Stimulated activated naive CD8-positive, alpha-beta T cell treated with anti-CD3 and anti-CD28 coated beads, Interleukin-15, amount 100 ng/mL, for 72 hours (primary cell): ENCODE results near the gene PLEK2.
"Not testable (repeated sequence)": the region's sequence is repeated elsewhere in the genome, so short reads cannot be mapped to it uniquely, and the experiment has no call there.

Source experiments
- ATAC-seq: fragments of 150-1000 bp; cut with Tn5 transposase; 2 replicates; pipeline ENCODE4 v1.10.0; 2021; ENCODE audit warnings: mild to moderate bottlenecking, moderate library complexity
- DNase-seq, 2 donors: peaks; one replicate each; pipeline ENCODE4 v3.0.0; 2021 to 2022
- H3K27ac Mint-ChIP-seq, 2 donors: one replicate each; pipeline ENCODE4 v1.8.0; 2022; ENCODE audit warnings: mild to moderate bottlenecking in 2 of 2, mixed read lengths in 2 of 2, moderate library complexity in 2 of 2
- H3K27me3 Mint-ChIP-seq: one replicate; pipeline ENCODE4 v1.8.0; 2022; ENCODE audit warnings: mixed read lengths
- H3K4me1 Mint-ChIP-seq: one replicate; pipeline ENCODE4 v1.8.0; 2022; ENCODE audit warnings: mild to moderate bottlenecking, mixed read lengths
- H3K4me3 Mint-ChIP-seq, 2 donors: one replicate each; pipeline ENCODE4 v1.8.0; 2022; ENCODE audit warnings: mild to moderate bottlenecking in 2 of 2, mixed read lengths in 2 of 2, moderate library complexity in 1 of 2
- H3K9me3 Mint-ChIP-seq, 2 donors: one replicate each; pipeline ENCODE4 v1.8.0; 2022; ENCODE audit warnings: mixed read lengths in 2 of 2

Gene PLEK2, protein sequence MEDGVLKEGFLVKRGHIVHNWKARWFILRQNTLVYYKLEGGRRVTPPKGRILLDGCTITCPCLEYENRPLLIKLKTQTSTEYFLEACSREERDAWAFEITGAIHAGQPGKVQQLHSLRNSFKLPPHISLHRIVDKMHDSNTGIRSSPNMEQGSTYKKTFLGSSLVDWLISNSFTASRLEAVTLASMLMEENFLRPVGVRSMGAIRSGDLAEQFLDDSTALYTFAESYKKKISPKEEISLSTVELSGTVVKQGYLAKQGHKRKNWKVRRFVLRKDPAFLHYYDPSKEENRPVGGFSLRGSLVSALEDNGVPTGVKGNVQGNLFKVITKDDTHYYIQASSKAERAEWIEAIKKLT

DNA sequence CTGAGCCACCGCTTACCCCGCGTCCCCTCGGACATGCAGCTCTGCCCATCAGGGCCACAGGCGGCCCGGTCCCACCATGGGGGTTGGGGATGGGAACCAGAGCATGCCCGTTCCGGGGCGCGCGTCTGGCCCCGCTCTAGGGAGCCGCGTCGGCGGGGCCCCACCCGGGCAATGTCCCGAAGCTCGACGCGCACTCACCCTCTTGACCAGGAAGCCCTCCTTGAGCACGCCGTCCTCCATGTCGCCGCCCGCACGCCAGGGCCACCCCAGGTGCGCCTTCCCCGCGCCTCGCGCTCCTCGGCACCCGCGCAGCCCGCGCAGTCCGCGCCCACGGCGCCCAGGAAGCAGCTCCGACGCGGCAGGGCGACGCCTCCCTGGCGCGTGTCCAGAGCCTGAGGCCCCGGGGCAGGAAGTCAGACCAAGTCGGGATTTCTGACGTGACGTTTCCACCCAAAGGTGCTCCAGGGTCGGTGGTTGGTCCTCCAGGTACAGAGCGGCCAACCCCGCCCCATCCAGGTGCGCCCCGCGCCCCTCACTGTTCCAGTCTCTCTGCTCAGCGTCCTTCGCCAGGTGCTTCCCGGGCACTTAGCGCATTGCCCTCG lies at the start of gene PLEK2:
PLEK2 (minus strand) TSS at position 346 of the 602 bp plus-strand sequence; CDS start at position 240, 106 bp downstream.
- peak within 1 kb of the TSS in 1 of 2 donors; percentile 46 for H3K27ac Mint-ChIP-seq
- peaks cover 14% of the 10 kb centered on the region for H3K27me3 Mint-ChIP-seq
- no peaks in the 10 kb centered on the region for H3K9me3 Mint-ChIP-seq
- DNase-seq (peak; percentile 36 to 44), ATAC-seq (peak; percentile 75)
- peak within 1 kb of the TSS; percentile 70 to 79 for H3K4me3 Mint-ChIP-seq
- peaks cover 30% of the 10 kb centered on the region for H3K4me1 Mint-ChIP-seq

DNA sequence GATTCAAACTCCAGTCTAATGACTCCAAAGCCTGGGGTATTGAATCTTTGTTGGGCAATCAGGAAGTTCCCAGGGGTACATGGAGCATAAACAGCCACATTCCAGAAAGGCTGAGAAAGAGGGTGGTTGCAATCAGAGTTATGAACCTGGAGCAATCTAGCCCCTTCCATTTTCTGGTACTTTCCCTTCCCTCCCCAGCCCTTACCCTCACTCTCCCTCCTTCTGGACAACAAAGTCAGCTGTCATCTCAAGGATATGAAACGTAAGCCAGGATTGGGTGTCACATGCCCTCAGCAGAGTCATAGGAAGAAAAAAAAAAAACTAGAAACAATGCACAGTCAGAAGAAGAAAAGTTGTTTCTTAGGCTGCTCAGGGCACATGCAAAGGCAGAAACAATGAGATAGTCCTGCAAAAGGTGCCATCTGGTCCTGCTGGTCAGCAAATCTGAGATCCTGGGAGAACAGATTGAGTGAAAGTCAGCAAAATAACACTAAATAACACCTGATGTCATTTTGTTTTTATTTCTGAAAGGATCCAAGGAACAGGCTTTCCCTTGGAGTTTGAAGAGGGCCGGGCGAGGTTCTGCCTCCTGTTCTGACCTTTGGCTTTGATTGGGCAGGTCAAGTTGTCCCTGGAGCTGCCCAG lies 49.5 kb upstream of the PLEK2 start:
- Mint-ChIP-seq H3K27me3 (no peaks in the 10 kb centered on the region), H3K9me3 (no peaks in the 10 kb centered on the region), H3K27ac (no peak overlapping the region), H3K4me3 (no peak overlapping the region), H3K4me1 (peaks cover 20% of the 10 kb centered on the region)
- DNase-seq (no peak), ATAC-seq (peak; percentile 23)

DNA sequence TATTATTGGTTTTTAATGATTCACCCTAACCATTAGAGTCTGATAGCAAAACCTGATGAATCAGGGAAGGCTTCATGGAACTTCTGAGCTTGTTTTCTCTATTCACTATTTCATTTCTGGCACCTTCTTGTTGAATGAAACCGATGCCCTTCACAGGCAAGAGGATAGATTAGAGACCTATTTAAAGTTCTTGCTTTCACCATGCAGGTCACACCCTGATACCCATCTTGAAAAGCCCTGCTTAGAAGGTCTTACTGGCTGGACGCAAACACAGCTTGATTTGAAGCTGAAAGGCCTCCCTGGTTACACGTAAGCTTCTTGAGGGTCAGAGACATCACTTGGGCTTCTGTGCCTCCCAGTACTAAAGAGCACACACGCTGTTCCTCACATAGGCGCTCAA lies 47.4 kb upstream of the PLEK2 start:
- no peak overlapping the region for H3K4me3 Mint-ChIP-seq
- DNase-seq (no peak), ATAC-seq (no peak)
- H3K9me3 Mint-ChIP-seq = no peaks in the 10 kb centered on the region
- no peak overlapping the region for H3K27ac Mint-ChIP-seq
- H3K27me3 Mint-ChIP-seq = no peaks in the 10 kb centered on the region
- H3K4me1 Mint-ChIP-seq = peaks cover 8% of the 10 kb centered on the region

DNA sequence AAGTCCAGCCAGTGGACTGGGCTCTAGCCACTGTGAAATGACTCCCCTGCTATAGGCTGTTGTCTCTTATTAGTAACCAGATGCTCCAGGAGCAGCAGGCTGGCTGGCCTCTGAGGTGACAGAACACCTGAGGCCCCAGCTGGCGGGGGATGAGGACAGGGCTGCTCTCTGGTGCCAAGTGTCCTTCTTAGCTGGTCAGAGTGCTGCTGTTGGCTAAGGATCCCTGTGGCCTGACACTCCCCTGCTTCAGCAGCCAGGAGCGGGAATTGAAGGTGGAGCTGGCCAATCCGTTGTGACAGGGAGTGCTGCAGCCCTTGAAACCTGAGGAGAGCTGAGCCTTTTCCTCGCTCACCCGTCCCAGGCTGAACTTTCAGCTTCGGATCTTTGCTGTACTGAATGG lies 45.8 kb upstream of the PLEK2 start:
- no peaks in the 10 kb centered on the region for H3K4me1 Mint-ChIP-seq
- DNase-seq (no peak), ATAC-seq (no peak)
- H3K27me3 Mint-ChIP-seq = no peaks in the 10 kb centered on the region
- no peaks in the 10 kb centered on the region for H3K9me3 Mint-ChIP-seq
- no peak overlapping the region for H3K27ac Mint-ChIP-seq
- no peak overlapping the region for H3K4me3 Mint-ChIP-seq

DNA sequence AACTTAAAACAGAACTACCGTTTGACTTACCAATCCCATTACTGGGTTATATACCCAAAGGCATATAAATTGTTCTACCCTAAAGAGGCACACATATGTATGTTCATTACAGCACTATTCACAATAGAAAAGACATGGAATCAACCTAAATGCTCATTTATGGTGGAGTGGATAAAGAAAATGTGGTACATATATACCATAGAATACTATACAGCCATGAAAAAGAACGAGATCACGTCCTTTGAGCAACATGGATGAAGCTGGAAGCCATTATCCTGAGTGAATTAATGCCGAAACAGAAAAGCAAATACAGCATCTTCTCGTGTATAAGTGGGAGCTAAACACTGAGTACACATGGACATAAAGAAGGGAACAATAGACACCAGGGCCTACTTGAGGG lies 44.8 kb upstream of the PLEK2 start:
- no peak for DNase-seq
- no peaks in the 10 kb centered on the region for H3K27me3 Mint-ChIP-seq
- no peak overlapping the region for H3K27ac Mint-ChIP-seq
- no peaks in the 10 kb centered on the region for H3K4me1 Mint-ChIP-seq
- ATAC-seq = no peak
- H3K9me3 Mint-ChIP-seq = no peaks in the 10 kb centered on the region
- no peak overlapping the region for H3K4me3 Mint-ChIP-seq

DNA sequence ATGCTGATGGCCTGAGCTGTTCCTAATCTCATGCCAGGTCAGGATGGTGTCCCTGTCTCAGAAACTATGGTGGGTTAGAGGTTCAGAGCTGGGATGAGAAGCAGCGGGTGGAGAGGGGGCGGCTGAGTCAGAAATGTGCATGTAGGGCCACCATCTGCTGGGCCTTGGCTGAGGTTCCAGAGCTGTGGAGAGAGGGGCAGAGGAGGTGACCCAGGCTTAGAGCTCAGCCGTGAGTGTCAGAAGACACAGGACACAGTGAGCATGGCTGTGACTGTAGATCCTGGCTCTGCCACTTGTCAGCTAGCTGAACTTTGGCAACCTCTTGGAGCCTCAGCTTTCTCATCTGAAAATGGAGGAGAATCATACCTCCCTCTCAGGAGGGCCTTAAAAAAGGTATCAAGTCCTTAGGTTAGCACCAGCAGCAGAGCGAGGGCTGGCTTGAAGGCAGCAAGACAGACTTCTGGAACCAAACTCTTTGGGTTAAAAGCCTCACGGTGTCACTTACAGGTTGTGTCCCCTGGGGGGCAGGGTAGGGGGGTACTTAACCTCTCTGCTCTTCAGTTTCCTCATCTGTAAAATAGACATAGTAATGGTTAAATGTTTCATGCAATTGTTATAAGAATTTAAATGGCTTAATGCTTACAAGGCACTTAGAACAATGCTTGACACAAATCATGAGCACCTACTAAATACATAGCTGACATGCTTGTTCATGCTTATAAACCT lies 41.8 kb upstream of the PLEK2 start:
- peaks cover 6 to 8% of the 10 kb centered on the region in 2 donors for H3K9me3 Mint-ChIP-seq
- peak overlapping the region in 1 of 2 donors; percentile 72 for H3K27ac Mint-ChIP-seq
- ATAC-seq (no peak), DNase-seq (no peak)
- H3K4me3 Mint-ChIP-seq = no peak overlapping the region
- no peaks in the 10 kb centered on the region for H3K4me1 Mint-ChIP-seq
- H3K27me3 Mint-ChIP-seq = no peaks in the 10 kb centered on the region

DNA sequence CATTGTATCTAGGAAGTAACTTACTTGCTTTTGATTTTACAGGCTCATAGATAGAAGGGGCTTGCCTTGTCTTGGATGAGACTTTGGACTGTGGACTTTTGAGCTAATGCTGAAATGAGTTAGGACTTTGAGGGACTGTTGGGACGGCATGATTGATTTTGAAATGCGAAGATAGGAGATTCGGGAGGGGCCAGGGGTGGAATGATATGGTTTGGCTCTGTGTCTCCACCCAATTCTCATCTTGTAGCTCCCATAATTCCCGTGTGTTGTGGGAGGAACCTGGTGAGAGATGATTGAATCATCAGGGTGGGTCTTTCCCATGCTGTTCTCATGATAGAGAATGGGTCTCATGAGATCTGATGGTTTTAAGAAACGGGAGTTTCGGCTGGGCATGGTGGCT lies 39.7 kb upstream of the PLEK2 start:
- H3K27me3 Mint-ChIP-seq, ATAC-seq, H3K9me3 Mint-ChIP-seq, H3K4me3 Mint-ChIP-seq, H3K4me1 Mint-ChIP-seq, DNase-seq, H3K27ac Mint-ChIP-seq: not testable (repeated sequence)

DNA sequence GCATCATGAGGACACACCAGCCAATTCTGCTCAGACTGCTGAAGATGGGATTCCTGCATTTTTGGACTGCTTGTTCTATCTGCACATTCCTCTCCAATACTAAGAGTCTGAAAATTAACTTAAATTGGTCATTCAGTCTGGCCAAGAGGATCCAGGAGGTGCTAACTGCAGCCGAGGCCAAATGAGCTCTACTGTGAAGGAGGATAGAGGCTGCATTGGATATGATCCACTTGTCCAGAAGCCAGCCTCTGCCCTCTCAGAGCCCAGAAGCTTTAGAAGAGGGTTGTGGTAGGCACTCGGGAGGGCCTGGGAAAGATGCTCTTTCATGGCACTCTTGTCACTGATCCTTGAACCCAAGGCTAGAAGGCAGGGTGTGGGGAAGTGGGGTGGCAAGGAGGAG lies 37.1 kb upstream of the PLEK2 start:
- Mint-ChIP-seq H3K27me3 (peaks cover 7% of the 10 kb centered on the region), H3K9me3 (peaks cover 6 to 8% of the 10 kb centered on the region in 2 donors), H3K4me1 (no peaks in the 10 kb centered on the region), H3K4me3 (no peak overlapping the region), H3K27ac (no peak overlapping the region)
- no peak for ATAC-seq
- no peak for DNase-seq

DNA sequence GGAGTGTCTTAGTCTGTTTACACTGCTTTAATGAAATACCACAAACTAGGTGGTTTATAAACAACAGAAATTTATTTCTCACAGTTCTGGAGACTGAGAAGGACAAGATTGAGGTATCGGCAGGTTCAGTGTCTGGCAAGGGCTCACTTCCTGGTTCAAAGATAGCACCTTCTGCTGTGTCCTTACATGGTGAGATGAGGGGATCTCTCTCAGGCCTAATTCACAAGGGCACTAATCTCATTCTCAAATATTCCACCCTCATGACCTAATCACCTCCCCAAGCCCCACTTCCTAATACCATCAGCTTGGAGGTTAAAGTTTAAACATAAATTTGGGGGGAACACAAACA lies 35.0 kb upstream of the PLEK2 start:
- Mint-ChIP-seq H3K27me3 (peaks cover 20% of the 10 kb centered on the region), H3K9me3 (peaks cover 6 to 8% of the 10 kb centered on the region in 2 donors), H3K4me3 (no peak overlapping the region), H3K27ac (no peak overlapping the region), H3K4me1 (no peaks in the 10 kb centered on the region)
- no peak for DNase-seq
- ATAC-seq = no peak

DNA sequence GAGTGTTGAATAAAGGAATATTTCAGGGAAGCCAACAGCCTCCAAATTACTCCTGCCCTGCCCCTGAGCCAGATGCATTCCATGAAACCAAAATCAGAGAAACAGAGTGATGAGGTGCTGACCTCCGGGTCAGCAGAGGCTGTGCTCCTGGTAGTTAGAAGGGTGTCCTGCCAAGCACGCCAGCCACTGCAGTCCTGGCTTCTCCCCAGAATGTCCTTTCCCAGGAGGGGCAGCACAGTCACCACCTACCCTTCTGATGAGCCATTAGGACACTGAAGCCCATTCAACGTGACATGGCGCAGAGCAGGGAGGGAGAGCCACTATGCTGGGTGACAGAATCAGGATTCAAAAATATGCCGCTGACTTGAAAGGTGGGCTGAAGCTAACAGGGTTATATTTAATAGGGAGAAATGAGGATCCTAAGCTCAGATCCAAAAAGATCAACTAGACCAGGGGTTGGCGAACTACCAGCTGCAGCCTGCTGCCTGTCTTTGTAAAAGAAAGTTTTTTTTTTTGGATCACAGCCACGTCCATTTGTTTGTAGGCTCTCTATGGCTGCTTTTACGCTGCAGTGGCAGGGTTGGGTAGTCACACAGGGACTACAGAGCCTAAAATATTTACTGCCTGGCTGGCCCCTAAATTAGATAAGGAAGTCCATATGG lies 34.5 kb upstream of the PLEK2 start:
- Mint-ChIP-seq H3K4me1 (no peaks in the 10 kb centered on the region), H3K27ac (no peak overlapping the region), H3K4me3 (no peak overlapping the region), H3K9me3 (peaks cover 6 to 8% of the 10 kb centered on the region in 2 donors), H3K27me3 (peaks cover 20% of the 10 kb centered on the region)
- DNase-seq (no peak), ATAC-seq (no peak)

DNA sequence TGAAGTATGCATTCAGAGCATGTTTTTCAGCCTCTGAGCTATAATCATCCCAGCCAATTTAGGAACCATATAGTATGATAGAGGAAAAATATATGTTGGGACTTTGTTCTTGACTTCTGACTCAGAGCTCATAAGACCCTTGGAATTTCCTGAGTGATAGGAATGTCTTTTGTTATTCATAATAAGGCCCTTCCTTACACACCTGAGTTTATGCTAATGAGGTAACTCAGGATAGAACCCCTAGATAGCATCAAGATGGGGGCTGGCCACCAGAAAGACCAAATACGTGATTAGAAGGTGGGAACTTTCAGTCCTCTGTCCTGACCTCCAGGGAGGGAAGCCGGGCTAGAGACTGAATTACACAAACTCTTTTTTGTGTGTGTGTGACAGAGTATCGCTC lies 32.4 kb upstream of the PLEK2 start:
- DNase-seq (no peak), ATAC-seq (no peak)
- H3K9me3 Mint-ChIP-seq = no peaks in the 10 kb centered on the region
- H3K4me3 Mint-ChIP-seq = no peak overlapping the region
- H3K27me3 Mint-ChIP-seq = peaks cover 20% of the 10 kb centered on the region
- no peaks in the 10 kb centered on the region for H3K4me1 Mint-ChIP-seq
- H3K27ac Mint-ChIP-seq = no peak overlapping the region

DNA sequence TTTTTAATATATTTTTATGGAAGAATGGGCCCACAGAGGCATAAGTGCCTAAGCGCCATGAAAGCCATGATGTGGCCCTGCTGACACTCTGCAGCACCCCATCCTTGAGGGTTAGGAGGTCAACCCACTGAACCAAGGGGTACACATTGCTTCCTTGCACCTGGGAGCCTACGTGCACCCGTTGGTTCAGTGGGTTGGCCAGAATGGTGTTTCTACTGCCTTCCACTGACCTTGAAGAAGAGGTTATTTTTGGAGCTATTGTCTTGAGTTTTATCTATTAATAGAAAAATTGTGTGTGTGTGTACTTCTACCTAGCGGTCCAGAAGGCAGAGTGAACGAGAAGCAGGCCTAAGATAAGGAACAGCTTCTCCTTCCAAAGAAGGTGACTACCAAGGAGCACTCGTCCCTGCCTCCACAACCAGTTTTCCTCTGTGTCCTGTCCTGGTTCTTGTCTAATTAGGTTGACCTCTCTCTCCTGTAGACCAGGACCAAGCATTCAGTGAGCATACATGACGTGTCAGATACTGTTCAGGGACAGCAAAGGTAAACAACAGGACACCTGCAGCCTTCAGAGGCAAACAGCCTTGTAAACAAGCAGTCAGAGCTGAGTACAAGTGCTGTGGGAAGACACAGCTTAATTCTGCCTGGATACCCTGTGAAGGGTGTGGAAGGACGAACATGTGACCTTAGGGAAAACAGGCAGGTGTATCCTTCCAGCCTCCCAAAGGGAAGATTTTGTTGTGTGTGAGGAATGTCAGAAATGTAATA lies 30.4 kb upstream of the PLEK2 start:
- ATAC-seq (no peak), DNase-seq (no peak)
- Mint-ChIP-seq H3K27ac (peak overlapping the region in 1 of 2 donors; percentile 14), H3K4me3 (no peak overlapping the region), H3K27me3 (peaks cover 20% of the 10 kb centered on the region), H3K4me1 (no peaks in the 10 kb centered on the region), H3K9me3 (no peaks in the 10 kb centered on the region)

DNA sequence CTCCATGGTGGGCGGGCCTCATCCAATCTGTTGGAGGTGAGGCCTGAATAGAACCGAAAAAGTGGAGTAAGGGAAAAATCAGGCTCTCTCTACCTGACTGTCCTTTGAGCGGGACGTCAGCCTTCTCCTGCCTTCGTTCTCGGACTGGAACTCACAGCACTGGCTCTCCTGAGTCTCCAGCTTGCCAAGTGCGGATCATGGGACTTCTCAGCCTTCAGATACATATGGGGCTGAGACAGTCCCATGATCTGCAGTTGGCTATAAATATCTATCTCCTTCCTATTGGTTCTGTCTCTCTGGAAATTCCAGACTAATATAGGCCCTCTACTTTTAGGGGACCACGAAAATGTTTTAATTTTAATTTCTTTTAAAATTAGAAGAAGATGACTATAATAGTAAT lies 29.7 kb upstream of the PLEK2 start:
- Mint-ChIP-seq H3K9me3 (no peaks in the 10 kb centered on the region), H3K27me3 (peaks cover 20% of the 10 kb centered on the region), H3K27ac (no peak overlapping the region), H3K4me1 (no peaks in the 10 kb centered on the region), H3K4me3 (no peak overlapping the region)
- ATAC-seq (no peak), DNase-seq (no peak)

DNA sequence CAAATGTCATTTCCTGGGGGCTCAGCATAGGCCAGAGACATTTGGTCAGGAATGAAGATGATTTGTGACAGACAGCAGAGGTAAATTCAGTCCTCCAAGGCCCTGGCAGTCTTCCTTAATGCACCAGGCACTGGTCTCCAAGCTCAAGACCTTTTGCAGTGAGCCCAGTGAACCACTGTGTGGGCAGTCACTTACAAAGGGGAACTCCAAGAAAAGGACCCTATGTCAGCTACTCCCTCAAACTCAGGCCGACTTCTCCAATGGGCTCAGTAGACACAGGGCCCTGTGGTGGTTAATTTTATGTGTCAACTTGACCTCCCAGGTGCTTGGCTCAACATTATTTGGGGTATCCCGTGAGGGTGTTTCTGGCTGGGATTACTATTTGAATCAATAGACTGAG lies 29.3 kb upstream of the PLEK2 start:
- H3K27me3 Mint-ChIP-seq = peaks cover 20% of the 10 kb centered on the region
- ATAC-seq (no peak), DNase-seq (no peak)
- H3K4me3 Mint-ChIP-seq = no peak overlapping the region
- H3K4me1 Mint-ChIP-seq = no peaks in the 10 kb centered on the region
- H3K27ac Mint-ChIP-seq = no peak overlapping the region
- no peaks in the 10 kb centered on the region for H3K9me3 Mint-ChIP-seq

DNA sequence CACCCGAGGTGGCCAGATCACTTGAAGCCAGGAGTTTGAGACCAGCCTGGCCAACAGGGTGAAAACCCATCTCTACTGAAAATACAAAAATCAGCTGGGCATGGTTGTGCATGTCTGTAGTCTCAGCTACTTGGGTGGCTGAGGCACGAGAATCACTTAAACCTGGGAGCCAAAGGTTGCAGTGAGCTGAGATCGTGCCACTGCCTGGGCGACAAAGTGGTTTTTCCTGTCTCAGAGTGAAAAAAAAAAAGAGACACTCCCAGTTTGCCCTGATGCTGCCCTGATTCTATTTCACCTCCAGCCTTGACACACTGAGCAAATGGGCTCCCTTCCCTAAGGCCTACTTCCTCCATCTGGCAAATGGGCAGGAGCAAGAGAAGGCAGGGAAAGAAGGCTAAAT lies 28.5 kb upstream of the PLEK2 start:
- H3K27ac Mint-ChIP-seq = no peak overlapping the region
- H3K4me3 Mint-ChIP-seq = no peak overlapping the region
- no peak for DNase-seq
- no peaks in the 10 kb centered on the region for H3K4me1 Mint-ChIP-seq
- H3K27me3 Mint-ChIP-seq = peaks cover 20% of the 10 kb centered on the region
- no peak for ATAC-seq
- no peaks in the 10 kb centered on the region for H3K9me3 Mint-ChIP-seq
